Measurements from ENCODE around the gene NTM.

GRCh38 chr11:131537196-131537595 is 166.8 kb downstream of the NTM start:
- TF ChIP-seq CTCF (conservative IDR thresholded peaks at IDR 0.05; ENCODE audit: low read length) (no peak), EZH2phosphoT487 (IDR thresholded peaks at IDR 0.05; ENCODE audit: borderline replicate concordance) (no peak)

All from Loucy (cell line).